Measurements from ENCODE around the gene SLC22A8.
"Not testable (repeated sequence)": the region's sequence is repeated elsewhere in the genome, so short reads cannot be mapped to it uniquely, and the experiment has no call there.

Gene SLC22A8

DNA sequence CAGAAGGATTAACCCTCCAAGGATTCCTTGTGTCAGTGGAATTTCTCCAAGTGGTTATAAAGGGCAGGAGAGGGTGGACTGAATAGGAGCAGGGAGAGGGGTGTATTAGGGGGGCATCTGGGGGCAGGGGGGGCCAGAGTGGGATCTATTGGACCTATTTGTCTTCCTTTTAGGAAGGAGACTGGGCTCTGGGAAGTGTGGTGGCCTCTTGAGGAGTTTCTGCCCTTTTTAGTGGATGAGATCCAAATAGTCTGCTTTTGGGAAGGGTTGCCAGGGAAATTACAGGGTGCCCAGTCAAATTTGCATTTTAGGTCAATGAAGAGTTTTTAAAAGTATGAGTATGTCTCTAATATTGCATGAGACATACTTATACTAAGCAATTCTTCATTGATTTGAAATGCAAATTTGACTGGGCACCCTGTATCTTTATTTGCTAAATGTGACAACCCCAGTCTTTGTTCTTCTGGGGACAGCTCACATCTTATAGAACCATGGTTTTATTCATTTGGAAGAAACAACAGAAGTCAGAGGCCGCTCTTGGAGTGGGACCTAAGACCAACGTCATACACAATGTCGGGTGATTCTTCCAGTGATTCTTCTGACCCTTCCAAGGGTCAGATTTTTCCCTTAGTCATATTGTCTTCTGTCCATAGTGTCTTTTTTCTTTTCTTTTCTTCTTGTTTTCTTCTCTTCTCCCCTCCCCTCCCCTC, 30.4 kb downstream of the SLC22A8 start:
- no peak for DNase-seq

DNA sequence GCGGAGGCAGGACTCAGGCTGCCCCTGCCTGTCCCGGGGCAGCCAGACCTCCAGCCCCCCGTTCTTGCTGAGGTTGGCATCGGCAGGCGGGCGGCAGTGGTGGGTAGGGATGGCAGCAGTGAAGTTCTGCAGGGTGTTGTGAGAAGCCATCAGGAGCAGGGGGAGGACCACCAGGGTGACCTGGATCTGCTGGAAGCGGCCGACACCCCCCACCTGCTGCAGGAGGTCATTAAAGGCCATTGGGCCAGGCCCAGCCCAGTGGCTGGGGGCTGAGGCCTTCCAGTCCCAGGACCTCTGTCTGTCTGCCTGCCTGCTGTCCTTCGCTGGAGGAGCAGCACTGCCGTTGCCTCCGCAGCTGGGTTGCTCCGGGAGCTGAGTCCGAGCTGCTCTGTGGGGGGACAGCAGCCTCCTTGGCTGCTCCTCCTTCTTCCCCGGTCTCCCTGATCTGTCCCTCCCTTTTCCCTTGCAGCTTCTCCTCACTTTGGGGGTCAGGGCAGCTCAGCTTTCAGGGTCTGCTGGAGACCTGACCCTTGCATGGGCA, 31.1 kb downstream of the SLC22A8 start, which contains the start of gene SLC22A6:
SLC22A6 (minus strand) TSS at position 517 of the 541 bp plus-strand sequence; CDS start at position 240, 277 bp downstream.
- no peak for DNase-seq

DNA sequence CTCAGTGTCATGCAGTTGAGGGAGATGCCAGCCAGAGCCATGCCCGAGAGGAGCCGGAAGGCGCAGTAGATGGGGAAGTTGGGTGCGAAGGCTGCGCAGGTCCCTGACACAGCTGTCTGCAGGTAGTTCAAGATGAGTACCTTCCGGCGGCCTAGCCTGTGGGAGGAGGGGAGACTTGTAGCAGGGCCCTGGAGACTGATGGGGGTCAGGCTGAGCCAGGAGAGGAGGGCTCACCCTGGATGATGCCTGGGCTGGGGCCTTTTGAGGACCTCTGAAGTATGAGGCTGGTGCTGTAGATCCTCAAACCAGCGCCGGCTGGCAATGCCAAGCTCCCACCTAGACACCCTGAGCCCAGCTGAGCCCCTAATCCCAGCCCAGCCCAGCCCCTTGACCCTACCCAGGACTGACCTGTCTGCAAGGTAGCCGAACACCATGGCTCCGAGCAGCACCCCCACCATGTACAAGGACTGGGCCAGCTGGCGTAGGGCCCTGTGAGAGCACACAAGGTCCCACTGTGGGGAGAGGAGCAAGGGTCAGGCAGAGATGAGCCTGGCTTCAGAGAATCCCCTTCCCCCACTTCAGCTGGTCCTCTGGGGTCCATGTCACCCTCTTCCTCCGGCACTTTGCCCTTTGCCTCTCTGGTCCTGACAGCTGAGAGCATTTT, 32.0 kb downstream of the SLC22A8 start:
- no peak for DNase-seq

DNA sequence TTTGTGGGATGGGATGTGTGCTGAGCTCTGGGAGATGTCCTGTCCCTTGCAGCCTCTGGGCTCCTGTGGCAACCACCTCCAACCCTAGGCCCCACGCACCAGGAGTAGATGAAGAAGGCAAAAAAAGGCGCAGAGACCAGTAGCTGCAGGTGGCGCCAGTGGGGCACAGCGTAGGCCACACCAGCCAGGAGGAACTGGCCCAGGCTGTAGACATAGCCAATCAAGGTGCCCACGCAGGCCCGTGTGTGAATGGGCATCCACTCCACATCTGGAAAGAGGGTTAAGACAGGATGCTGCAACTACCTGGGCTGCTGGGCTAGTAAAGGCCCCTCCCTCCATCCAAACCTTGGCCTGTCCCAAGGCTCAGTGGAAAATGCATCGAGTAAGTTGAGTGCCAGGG, 33.9 kb downstream of the SLC22A8 start:
- no peak for DNase-seq

GRCh38 chr11:62980133-62980760, 35.4 kb downstream of the SLC22A8 start:
- DNase-seq: no peak

GRCh38 chr11:62976109-62976508, 39.5 kb downstream of the SLC22A8 start:
- no peak for DNase-seq

DNA sequence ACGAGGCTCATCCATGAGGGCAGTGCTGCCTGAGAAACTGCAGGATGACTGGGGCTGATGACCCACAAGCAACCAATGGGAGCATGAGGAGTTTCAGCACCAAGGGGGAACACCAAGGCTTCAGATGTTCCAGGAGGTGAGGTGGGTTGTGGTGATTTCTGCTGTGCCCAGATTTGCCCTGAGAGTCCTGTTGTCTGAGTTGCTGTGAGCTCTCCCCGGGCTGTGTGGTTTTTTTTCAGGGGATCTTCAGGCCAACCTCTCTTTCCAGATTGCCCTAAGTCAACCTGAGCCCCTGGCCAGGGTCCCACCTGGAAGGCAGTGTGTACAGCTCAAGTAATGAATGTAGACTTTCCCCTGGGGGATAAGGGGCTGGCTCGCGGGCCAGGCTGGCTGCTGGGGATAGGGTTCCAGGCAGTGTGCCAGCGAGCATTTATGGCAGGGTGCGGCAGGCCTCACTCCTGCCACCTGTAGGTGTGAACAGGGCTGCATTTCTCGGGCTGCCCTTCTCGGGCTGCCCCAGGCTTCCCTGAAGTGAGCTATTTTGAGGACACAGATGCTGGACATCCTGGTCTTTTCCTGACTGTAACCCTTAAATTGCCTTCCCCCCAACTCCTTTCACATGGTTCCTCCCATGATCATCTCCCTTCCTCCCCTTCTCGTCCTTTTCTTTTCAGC, 40.7 kb downstream of the SLC22A8 start:
- no peak for DNase-seq

DNA sequence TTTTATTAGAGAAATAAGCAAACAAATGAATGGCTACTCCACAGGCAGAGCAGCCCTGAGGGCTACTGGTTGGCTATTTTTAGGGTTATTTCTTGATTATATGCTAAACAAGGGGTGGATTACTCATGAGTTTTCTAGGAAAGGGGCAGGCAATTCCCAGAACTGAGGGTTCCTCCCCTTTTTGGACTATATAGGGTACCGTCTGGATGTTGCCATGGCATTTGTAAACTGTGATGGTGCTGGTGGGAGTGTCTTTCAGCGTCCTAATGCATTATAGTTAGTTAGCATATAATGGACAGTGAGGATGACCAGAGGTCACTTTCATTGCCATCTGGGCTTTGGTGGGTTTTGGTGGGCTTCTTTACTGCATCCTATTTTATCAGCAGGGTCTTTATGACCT, 50.1 kb downstream of the SLC22A8 start:
- no peak for DNase-seq

- no peak for DNase-seq
These were observed 53.2 kb downstream of the SLC22A8 start for GRCh38 chr11:62962391-62962790.

GRCh38 chr11:62961017-62961570, 54.5 kb downstream of the SLC22A8 start:
- DNase-seq: no peak

GRCh38 chr11:62959422-62959980, 56.1 kb downstream of the SLC22A8 start:
- no peak for DNase-seq

- DNase-seq: no peak
These were observed 56.9 kb downstream of the SLC22A8 start for GRCh38 chr11:62958547-62959421.

GRCh38 chr11:62957147-62957546, 58.5 kb downstream of the SLC22A8 start:
- no peak for DNase-seq

GRCh38 chr11:62954478-62954877, 61.2 kb downstream of the SLC22A8 start:
- no peak for DNase-seq

DNA sequence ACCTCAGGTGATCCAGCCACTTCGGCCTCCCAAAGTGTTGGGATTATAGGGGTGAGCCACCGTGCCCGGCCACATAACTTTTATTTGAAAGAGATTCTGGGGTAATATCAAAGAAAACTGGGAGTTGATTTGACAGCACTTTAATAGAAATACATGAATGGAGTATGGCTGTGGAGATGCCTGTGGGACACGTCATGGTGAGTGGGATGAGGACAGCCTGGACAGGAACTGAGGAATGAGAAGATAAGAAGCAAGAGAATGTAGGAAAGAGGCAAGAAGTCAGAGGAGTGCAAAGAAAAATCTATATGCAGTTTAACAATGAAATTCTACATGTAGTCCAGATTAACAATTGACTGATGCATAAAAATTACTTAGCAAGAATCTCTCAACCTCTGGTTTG, 61.8 kb downstream of the SLC22A8 start:
- no peak for DNase-seq

- DNase-seq: no peak
These were observed 66.8 kb downstream of the SLC22A8 start for GRCh38 chr11:62948765-62949320.

DNA sequence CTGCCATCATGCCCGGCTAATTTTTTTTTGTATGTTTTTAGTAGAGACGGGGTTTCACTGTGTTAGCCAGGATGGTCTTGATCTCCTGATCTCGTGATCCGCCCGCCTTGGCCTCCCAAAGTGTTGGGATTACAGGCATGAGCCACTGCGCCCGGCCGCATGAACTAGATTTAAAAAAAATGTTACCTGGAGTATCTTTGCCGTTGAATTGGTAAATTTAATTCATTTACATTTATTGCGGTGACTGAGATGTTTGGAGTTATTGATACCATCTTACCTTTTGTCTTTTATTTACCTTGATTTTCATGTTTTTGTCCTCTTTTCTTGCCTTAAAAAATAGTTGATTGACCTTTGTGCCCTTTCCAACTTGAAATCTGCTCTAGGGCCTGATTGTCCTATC, 70.1 kb downstream of the SLC22A8 start:
- not testable (repeated sequence) for DNase-seq

Measured in activated gamma-delta T cell (primary cell).